EH (cell line): ENCODE data around the gene CTRB1.
A peak's percentile ranks its signal among the peaks of the same experiment; 100 is the strongest.
"Not testable (repeated sequence)": the region's sequence is repeated elsewhere in the genome, so short reads cannot be mapped to it uniquely, and the experiment has no call there.

Experiments used
- DNase-seq: peaks from one replicate; pipeline ENCODE4 v3.0.0-alpha.2; 2015; ENCODE audit warnings: low read depth

CTRB1 gene

GRCh38 chr16:75272629-75273028, 53.8 kb downstream of the CTRB1 start:
- DNase-seq: not testable (repeated sequence)

- peak; percentile 60 for DNase-seq
Observed at GRCh38 chr16:75273054-75273925, 54.5 kb downstream of the CTRB1 start.
